IPS DF 4.7 (cell line): ENCODE data around the gene KCNQ5.
"Not testable (repeated sequence)": the region's sequence is repeated elsewhere in the genome, so short reads cannot be mapped to it uniquely, and the experiment has no call there.

Experiments used
- DNase-seq: peaks from one replicate; pipeline ENCODE4 v3.0.0-alpha.2; 2013; ENCODE audit warnings: low spot score; ENCODE audit errors: extremely low read depth

KCNQ5 gene

DNA sequence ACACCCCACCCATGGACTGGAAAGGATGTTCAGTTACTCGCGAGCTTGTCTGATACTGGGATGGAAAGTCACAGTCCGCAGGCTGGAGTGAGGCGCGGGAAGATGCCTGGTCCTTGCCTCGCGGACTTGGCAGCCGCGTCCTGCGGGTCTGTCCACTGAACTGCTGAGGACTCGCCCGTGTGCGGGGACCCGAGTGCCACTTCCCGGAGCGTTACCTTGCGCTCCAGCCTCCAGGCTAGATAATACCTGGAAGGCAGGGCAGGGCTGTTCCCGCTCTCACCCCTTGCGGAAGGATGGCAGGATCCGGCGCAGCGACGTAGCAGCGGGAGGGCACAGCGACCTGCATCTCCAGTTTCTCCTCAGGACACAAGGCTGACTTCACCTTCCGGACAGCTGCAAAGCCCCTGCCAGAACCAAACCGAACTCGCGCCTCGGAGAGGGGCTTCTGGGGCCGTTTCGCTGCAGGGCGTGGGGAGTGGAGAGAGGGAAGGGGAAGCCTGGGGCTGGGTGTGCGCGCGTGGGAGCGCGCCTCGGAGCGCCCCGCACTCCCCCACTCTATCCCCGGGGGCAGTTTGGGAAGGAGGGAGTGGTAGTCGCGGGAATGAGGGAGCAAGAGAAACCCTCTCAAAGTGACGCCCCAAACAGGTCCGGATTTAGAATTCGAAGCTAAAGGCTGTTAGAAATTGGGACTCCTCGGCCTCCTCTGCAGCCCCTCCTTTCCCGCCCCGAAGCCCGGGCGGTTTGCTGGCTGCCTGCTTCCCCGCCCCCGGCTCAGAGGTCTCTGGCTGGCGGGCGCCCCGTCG, at the start of gene KCNQ5:
Gene KCNQ5 (plus strand): TSS at position 774 of the 803 bp plus-strand sequence.
- no peak for DNase-seq

DNA sequence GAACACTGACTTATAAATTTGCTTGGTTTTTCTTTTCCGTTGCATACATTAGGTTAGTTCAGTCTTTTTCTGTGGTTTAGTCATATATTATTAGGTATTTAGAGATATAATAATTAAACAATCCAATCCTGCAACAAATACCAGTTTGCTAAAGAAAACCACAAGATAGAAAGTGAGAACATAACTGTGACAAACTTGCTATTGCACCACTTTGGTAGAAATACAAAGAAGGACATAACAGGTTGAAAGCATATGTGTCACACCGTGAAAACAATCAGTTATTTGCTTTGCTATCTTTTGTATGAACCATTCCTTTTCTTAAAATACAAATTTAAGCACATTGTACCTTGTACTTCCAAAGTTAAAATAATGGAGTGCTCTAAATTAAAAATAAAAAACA, 42.0 kb upstream of the KCNQ5 start:
- DNase-seq = no peak

DNA sequence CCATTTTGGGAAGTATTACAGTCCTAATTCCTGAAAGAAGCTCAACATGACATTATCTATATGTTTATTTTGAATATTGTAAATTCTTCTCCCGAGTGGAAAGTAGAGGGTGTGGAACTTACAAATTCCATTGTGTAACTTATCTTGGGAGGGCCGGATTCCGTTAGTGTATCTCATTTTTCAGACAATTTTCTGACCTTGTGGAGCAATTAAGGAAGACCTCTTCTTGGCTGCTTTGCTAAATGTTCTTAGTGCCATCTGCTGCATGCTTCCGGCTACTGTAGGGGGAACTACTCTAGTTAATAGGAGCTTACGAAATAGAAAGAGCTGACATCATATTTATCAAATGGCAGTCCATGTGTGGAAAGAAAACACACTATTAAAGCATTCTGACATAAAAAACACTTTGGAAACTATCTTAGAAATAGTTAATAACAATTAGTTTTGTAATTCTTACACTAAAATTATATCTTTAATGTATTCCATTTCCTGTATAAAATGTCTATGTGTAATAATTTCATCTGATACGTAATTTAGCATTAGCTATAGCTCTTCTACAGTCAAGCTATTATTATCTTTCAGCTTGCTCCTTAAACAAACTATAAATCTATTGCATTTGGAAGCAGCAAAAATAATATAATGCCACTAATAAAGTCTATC, 41.5 kb upstream of the KCNQ5 start:
- peak; percentile 22 for DNase-seq

DNA sequence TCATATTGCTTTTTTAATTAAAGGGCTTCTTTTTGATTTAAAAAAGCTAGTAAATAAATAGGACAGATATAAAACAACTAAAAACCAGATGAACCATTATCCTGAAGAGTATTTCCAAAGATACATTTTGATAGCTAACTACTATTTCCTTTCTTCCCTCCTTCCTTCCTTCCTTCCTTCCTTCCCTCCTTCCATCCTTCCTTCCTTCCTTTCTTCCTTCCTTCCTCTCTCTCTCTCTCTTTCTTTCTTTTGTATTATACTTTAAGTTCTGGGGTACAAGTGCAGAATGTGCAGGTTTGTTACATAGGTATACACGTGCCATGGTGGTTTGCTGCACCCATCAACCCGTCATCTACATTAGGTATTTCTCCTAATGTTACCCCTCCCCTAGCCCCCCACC, 40.9 kb upstream of the KCNQ5 start:
- DNase-seq = not testable (repeated sequence)

DNA sequence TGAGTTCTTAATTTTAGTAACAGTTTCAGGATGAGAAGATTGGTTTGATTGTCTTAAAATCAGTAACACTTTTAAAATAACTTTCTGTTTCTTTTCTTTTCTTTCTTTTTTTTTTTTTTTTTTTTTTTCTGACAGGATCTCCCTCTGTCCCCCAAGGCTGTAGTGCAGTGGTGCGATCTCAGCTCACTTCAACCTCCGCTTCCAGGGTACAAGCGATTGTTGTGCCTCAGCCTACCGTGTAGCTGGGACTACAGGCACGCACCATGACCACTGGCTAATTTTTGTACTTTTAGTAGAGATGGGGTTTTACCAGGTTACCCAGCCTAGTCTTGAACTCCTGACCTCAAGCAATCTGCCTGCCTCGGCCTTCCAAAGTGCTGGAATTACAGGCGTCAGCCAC, 33.7 kb upstream of the KCNQ5 start:
- no peak for DNase-seq

DNA sequence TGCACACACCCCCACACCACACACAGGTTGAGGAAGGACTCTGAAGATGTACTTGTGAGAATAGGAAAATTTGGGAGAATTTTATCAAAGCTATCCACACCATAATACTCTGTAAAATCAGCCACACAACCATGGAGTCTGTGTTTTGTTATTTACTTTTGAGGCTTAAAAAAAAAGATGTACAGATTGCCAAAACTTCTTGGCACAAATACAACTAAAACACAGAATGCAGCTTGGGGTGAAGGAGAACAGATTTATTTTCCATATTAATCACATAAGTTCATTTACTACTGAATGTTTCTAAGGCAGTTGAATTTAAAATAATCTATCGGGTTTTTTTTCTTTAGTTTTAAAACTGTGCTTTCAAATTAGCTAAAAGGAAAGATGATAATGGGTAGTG, 32.8 kb upstream of the KCNQ5 start:
- DNase-seq = no peak

DNA sequence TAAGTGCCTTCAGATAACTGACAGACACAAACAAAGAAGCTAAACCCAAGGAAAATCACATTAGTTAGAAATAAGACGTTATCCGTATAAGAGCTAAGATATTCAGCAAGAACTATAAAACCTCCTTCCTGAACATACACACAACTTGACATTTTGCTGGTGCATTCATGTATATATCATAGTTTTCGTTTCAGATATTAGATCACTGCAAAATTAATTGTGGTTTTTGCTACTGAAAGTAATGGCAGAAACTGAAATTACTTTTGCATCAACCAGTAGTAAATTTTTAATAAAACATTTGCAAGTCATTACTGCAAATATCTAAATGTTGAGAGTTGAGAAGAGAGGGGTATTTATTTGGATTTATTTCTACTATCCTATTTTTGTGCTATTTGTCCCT, 26.1 kb upstream of the KCNQ5 start:
- DNase-seq = no peak

DNA sequence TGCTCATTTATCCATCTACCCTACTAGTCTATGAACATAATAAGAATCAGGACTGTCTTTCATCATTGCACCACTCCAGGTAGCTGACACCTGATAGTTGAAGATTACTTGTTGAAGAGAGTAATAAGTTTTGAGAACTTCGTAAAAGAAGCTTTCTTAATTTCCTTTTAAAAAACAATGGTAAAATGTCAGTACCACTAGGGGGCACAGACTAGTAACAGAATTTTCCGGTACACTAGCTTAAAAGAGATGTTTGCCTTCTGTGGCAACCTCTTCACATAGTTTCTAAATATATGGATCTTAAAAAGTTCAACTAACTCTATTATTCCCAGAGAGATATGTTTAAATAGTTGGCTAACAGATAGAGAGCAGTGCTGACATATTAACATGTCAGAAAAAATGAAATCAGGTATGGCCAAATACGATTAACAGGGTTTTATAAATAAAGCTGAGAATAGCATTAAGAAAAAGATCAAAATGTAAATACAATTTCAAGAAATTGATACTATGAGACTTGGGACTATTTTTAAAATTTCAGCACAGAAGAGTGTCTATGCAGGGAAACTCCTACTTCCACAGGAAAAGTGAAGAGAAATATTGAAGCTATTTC, 5.4 kb upstream of the KCNQ5 start:
- no peak for DNase-seq

DNA sequence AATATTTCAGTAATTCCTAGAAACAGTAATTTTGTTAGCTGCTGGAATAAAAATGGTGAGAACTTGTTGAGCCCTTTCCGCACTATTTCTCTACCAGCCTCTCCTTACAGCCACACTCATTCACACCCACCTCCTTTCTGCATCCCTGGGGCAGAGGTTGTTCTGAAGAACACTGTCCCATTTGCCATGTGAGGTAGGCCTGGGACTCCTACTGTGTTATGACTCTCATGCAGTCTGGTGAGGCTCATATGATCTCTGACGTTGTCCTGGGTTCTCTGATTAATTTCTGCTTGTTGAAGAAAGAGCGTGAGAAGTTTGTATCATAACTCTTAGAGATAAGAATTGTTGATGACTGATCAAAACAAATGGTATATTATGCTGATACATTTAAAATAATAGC, 4.1 kb upstream of the KCNQ5 start:
- no peak for DNase-seq

DNA sequence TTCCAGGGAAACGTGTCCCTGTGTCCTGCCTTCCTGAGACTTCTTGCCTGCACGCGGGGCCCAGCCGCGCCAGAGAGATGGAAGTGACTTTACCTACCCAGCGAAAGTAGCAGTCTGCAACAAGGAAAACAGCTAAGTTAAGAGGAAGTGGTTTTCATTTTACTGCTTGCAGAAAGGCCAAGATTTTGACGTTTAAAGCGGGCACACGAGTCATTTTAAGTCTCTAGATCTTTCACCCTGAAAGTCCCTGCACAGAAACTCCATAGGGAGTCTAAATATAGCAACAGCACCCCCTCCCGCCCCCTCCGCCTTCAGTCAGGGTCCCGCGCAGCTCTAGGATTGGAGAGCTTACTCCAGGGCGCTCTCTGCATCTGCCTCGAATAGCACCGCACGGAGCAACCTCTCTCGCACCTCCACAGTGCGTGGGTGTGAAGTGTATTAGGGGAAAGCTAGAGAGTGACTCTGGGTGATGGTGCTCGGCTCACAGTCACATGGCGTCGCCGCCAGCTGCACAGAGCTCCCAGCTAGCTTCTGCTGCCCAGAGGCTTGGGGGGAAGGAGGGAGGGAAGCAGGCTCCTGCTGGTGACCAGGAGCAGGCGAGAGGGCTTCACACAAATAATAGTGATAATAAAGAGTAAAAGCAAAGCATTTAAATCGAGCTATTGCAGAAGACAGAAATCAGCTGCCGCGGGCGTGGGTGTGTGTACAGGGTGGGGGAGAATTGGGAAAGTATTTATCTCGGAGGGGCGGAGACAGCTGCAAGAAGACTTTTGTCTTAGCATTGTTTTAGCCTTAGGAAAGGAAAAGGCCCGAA, 1.8 kb upstream of the KCNQ5 start:
- no peak for DNase-seq

DNA sequence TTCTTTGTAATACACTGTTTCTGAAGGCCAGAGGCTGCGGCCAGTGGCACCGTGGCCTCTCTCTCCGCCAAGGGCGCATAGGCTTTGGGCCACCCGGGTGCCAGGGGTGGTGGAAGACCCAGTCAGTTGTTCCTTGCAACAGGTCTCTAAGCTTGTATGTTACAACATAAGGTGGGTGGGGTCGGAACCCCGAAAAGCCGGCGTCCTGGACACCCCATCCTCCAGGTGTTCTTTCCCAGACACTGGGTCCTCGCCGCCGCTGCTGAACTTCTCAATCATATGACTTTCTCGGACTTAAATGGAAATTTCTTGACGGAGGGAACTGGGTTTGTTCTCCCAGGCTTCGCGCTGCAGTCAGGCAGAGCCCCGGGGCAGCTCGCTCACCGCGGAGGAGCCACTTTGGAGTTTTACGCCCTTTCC, 983 bp upstream of the KCNQ5 start:
- DNase-seq = no peak

DNA sequence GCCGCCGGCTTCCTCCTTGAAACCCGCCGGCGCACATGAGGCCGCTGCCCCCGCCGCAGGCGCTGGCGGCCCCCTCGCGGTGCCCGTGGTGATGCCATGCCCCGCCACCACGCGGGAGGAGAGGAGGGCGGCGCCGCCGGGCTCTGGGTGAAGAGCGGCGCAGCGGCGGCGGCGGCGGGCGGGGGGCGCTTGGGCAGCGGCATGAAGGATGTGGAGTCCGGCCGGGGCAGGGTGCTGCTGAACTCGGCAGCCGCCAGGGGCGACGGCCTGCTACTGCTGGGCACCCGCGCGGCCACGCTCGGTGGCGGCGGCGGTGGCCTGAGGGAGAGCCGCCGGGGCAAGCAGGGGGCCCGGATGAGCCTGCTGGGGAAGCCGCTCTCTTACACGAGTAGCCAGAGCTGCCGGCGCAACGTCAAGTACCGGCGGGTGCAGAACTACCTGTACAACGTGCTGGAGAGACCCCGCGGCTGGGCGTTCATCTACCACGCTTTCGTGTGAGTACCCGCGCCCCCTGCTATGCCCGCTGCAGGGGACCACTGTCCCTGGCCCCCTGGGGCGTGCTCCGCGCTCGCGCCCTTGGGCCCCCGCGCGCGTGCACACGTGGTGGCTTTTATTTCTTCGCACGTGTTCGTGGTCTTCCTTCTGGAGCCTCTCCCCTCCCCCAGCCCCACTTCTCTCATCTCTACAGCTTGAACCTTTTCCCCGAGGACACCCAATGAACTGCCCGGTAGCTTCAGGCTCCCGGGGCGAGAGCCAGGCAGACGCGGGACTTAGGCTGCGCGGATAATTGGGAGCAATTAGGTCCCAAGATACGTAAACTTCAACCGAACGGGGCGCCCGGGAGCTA, 453 bp downstream of the KCNQ5 start:
- no peak for DNase-seq

DNA sequence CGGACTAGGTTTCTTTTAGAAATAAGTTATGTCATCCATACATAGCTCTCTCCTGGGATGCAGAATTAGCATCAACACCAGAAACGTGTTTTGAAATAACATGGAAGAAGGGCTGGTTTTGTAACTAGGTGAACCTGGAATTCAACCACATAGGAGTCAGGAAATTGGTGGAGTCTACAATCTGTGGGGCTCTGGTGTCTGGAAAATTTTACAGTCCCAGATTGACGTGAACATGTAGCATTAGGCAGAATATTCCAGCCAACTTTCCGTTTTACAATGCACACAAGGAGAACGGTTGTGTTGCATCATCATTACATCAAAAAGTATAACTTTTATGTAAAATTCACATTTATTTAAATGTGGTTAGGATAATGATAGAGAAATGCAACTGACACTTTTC, 1.9 kb downstream of the KCNQ5 start:
- no peak for DNase-seq

DNA sequence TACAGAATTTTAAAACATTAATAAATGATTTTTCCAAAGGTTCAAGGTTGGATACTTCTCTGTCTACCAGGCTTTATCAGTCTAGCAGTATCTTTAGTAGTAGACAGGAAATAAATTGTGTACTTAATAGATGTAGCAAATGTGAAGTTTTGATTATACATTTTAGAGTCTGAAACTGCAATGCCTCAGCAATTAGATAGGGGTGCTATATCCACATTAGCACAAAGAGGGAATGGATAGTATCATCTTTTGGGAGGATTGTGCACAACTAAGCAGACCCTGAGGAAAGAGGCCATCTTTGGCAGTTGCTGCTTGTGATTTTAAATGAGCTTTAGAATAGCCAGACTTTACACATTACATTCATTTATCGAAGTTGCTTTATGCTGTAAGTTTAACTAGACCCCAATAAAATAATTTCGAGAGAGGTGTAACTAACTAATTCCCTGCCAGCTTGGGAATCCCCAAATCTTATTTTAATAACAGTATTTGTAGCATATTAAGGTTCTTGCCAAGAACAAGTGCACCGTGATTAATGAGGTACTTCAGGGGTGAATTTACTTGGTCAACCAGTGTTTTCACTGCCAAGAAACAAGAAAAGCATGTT, 2.8 kb downstream of the KCNQ5 start:
- no peak for DNase-seq

DNA sequence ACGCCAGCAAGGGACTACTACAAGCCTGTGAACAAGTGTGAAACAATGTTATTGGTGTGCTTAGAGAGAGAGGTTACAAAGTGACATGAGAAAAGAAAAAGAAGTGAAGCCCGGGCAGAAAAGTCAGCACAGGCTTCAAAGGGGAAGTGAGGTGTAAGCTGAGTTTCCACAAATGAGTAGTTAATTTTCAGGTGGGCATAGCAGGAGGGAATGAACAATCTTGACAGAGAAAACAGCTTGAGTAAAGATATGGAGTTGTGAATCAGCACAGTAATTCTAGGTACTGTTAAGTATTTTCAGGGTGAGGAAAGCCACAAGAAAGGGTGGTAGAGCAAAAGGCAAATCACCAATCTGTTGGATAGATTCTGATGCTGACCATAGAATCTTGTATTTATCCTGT, 4.3 kb downstream of the KCNQ5 start:
- DNase-seq = no peak

DNA sequence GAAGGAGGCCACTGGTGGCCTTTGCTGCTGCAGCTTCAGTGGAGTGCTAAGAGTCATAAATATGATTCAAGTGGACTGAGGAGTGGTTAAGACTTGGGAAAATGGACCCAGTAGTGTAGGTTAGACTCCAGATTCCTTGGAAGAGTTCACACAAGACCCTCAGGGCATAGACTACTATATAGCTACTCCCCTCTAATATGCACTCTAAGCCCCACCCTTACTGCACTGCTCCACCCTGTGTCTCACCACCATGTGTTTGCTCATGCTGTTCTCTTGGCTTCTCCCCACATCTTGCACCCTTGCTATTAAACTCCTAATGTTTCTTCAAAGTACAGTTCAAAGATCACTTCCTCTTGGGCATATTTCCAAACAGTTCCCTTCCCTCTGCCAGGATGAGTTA, 5.7 kb downstream of the KCNQ5 start:
- no peak for DNase-seq

DNA sequence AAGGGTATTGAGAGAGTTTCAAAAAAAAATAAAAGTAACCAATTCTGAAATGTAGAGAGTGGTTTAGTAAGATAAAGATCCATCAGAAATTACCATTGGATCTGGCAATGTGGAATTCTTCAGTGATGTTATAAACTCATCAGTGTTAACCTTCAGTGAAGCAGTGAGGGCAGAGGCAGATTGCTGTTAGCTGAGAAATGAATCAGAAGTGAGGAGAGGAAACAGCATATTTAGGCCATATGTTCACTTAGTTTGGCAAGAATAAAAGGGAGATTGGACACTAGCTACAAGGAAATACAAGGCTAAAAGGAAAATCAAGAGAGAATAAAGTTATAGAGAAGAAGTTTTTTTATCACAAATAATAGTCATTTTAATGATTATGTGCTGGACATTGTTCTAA, 9.6 kb downstream of the KCNQ5 start:
- no peak for DNase-seq

DNA sequence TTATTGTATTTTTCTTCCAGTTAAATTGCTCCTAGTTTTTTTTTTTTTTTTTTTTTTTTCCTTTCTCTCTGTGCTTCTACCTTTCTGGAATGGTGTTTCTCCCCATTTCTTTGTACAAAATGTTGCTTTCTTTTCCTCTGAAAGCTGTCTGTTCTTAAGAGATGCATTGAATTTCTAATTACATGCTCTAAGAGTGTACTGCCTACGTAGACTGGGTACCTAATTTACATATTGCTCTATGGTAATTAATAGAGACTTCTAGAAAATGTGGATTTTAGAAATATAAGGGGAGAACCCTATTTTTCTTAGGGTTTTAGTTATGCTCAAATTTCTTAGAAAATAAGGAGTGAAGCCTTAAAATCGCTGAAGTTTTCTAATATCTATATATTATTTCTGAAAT, 13.8 kb downstream of the KCNQ5 start:
- no peak for DNase-seq

DNA sequence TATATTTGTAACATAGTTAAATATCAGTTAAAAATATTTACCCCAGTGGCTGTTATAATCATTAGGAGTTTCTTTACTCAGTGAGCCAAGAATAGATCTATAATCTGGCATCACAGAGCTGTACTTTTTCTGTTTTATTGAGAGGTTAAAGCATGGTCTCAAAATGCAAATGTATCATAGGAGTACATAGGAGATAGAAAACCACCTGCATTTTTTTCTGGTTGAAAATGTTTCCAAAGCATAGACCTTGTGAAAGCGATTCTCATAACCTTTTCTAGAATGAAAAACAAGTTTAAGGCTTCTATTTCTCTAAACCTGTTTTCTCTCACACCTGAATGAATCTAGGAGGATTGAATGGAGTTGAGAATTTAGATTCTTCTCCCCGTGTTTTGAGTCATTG, 14.4 kb downstream of the KCNQ5 start:
- no peak for DNase-seq

DNA sequence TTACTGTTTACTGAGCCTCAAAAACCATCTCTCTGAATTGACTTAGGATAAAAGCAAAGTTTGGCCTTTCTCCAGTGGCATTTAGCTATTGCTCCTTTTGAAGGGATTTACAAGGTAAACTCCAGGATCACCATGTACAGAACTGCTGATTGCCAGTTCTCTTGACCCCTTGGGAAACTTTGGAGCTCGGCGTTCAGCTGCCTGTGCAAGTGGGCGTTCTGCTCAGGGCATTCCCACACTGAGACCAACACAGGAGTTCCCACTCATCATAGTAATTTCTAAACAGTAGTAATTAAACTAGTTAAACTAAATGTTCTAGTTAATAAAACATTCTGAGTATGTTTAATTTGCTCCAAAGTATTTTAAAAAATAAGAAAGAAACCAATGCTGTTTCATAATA, 14.9 kb downstream of the KCNQ5 start:
- no peak for DNase-seq
